Measurements from ENCODE around the gene MTFR1L.

Gene MTFR1L

DNA sequence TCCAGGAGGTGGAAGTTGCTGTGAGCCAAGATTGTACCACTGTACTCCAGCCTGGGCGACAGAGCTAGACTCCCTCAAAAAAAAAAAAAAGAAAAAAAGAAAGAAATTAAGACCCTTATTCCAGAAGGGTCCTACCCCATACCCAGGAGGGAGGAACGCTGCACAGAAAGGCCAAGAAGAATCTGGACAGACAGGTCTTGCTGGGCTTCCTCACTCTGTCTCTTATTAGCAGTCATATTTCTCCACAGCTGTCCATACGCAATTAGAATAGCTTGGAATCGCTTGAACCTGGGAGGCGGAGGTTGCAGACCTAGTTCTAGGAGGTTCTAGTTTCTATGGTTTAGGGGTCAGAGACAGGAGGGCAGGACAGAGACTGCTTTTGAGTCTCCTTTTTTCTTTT, 58.9 kb downstream of the MTFR1L start:
- no peak for DNase-seq (ENCODE audit: low spot score)

DNA sequence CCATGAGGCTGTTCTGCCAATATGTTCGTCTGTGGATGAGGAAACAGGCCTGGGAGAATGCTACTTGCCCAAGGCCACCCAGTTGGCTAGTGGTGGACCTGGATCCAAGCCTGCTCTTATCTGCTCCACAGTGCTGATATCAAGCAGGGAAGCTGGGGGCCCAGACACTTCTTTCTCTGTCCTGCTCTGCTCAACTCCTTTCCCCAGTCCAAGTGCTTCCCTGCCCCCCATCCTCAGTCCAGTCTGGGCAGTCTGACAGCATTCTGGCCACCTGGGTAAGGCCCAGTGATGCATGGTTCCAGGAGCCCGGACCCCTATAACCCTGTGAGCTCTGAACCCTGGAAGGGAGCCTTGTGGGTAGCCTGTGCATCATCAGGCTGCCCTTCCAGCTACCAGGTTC, 59.9 kb downstream of the MTFR1L start:
- peak; percentile 24 for DNase-seq (ENCODE audit: low spot score)

DNA sequence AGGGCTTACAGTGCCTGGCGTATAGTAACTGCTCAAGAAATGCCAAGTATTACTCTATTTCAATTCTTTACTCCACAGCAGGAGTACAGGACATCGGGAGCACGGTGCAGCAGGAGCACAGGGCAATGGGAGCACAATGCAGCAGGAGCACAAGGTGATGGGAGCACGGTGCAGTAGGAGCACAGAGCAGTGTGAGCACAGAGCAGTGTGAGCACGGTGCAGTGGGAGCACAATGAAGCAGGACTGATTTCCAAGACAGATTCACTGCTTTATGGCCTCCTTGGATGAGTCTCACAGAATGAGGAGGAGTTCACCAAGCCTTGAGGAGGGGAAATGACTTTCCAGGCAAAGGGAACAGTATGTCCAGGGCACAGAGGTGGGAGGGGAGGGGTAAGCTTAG, 60.8 kb downstream of the MTFR1L start:
- no peak for DNase-seq (ENCODE audit: low spot score)

DNA sequence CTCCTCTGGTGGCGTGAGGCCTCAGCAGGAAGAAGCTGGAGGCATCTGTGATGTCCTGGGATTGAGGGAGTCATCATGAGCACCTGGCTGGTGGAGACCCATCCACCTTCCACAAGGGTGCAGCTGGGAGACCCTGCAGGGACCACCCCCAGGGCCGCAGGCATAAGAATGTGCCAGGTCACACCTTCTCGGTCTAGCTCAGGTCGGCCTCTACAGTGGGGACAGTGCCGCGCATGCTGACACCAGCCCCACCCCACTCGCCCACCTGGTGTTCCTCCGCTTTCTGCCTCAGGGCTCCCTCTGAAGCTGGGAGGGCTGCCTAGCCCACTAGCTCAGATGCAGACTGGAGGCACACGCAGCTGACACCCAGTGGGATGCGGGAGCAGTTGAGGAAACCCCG, 61.5 kb downstream of the MTFR1L start:
- no peak for DNase-seq (ENCODE audit: low spot score)
